AG04450 (cell line): ENCODE measurements around the gene ITGB7. TPM values are rescaled to one million over a fixed set of nuclear protein-coding genes. Genes with fewer than 3 reads are reported as not detected.

Experiments used
- CTCF ChIA-PET: fragments of 300-600, 350-600 bp; formaldehyde crosslinking; extraction: SDS; loops from one replicate; lab custom pipeline; 2022; ENCODE audit warnings: antibody characterized with exemption, inconsistent platforms; lab: Charles Lee
- POLR2A ChIA-PET: fragments of 350-600 bp; formaldehyde crosslinking; extraction: SDS; loops from one replicate; lab custom pipeline; 2021; ENCODE audit warnings: antibody characterized with exemption, inconsistent platforms; lab: Yijun Ruan, JAX
- DNase-seq: peaks from one replicate; pipeline ENCODE4 v3.0.0-alpha.2; 2011; ENCODE audit warnings: low read depth, low spot score
- H3K27ac ChIP-seq: one replicate; pipeline ENCODE4 v1.5.1; 2012; ENCODE audit warnings: low read depth, low read length, control low read depth
- H3K27me3 ChIP-seq: one replicate; pipeline ENCODE4 v1.6.0; 2012; ENCODE audit warnings: low read length; ENCODE audit not compliant: control insufficient read depth, insufficient read depth
- H3K4me3 ChIP-seq: 2 replicates; pipeline ENCODE4 v1.5.1; 2011; ENCODE audit warnings: mild to moderate bottlenecking, low read depth, low read length, control low read depth
- H3K9me3 ChIP-seq: 2 replicates; pipeline ENCODE4 v1.5.1; 2012; ENCODE audit warnings: low read length; ENCODE audit not compliant: control insufficient read depth, insufficient read depth
- CTCF ChIP-seq: IDR thresholded peaks from 2 replicates; pipeline ENCODE4 v1.5.1; 2011; ENCODE audit warnings: low read depth, low read length, control low read depth, inconsistent platforms
- polyA plus RNA-seq: library from polyadenylated mRNA; depleted of rRNA; stranded (reverse); fragments of >200 nt; gene quantifications from 2 replicates; pipeline ENCODE4 v1.2.3, GENCODE V29; 2011

ITGB7 gene
- polyA plus RNA-seq, 1 experiment = 0.15 TPM

DNA sequence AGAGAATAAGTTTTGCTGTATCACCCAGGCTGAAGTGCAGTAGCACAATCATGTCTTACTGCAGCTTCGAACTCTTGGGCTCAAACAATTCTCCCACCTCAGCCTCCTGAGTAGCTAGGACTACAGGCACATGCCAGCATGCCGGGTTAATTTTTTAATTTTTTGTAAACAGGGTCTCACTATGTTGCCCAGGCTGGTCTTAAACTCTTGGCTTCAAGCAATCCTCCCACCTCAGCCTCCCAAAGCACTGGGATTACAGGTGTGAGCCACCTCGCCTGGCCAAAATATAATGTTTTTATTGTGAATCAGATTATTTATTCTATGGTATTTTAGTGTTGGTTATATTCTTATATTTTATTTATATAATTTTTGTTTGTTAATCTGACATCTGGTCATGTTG, 30.3 kb downstream of the ITGB7 start:
- DNase-seq = no peak
- no peak for TF ChIP-seq CTCF
- Histone ChIP-seq H3K9me3 (no peaks in the 10 kb centered on the region), H3K27me3 (no peaks in the 10 kb centered on the region), H3K27ac (no peak overlapping the region), H3K4me3 (no peak overlapping the region)
- ChIA-PET CTCF (interaction anchor here (0.6 to 2.3 kb wide), 3 partner anchors 16 to 110 kb away, joined by 3 to 16 read pairs (median 3); no protein-coding TSS in a partner anchor), POLR2A (no interaction called here)

GRCh38 chr12:53174881-53175491, 32.1 kb downstream of the ITGB7 start:
- peak; percentile 35; the same call in 1 of the 2 replicates for TF ChIP-seq CTCF
- Histone ChIP-seq H3K9me3 (no peaks in the 10 kb centered on the region), H3K4me3 (no peak overlapping the region), H3K27me3 (no peaks in the 10 kb centered on the region), H3K27ac (no peak overlapping the region)
- ChIA-PET POLR2A (no interaction called here), CTCF (interaction anchor here (0.7 to 2.3 kb wide), 5 partner anchors 9 to 115 kb away, joined by 3 to 16 read pairs (median 3); no protein-coding TSS in a partner anchor)
- no peak for DNase-seq

GRCh38 chr12:53173085-53173715, 33.9 kb downstream of the ITGB7 start:
- Histone ChIP-seq H3K27ac (no peak overlapping the region), H3K4me3 (no peak overlapping the region), H3K9me3 (no peaks in the 10 kb centered on the region), H3K27me3 (no peaks in the 10 kb centered on the region)
- TF ChIP-seq CTCF = no peak
- ChIA-PET POLR2A (interaction anchor here (0.7 kb wide), 2 partner anchors 22 to 102 kb away, joined by 3 read pairs; no protein-coding TSS in a partner anchor), CTCF (interaction anchor here (0.7 to 4.2 kb wide), 2 partner anchors 14 to 249 kb away, joined by 3 to 47 read pairs; no protein-coding TSS in a partner anchor)
- no peak for DNase-seq

DNA sequence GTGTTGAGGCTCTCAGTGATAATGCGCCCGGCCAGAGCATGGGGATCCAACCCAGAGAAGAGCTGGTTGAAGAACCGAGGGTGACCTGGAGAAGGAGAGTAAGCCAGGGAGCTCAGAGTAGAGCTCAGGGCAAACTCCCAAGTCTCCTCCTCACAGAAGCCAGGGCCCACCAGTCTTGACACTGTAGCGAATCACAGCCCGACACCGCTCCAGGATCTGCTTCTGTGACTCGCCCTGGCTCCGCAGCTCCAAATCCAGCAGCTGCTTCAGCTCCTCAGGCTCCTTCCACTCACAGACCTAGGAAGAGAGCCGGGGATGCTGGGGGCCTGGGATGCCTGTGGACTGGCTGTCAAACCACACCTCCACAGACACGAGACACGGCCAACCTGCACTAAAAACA, 34.7 kb downstream of the ITGB7 start:
- DNase-seq = peak; percentile 45
- no peak for TF ChIP-seq CTCF
- peak overlapping the region; percentile 21 for H3K27ac ChIP-seq
- ChIA-PET POLR2A (interaction anchor here (0.7 to 1.5 kb wide), 4 partner anchors 8 to 93 kb away, joined by 3 to 4 read pairs (median 3); partner anchors contain the start of genes CSAD and SPRYD3), CTCF (interaction anchor here (4.2 kb wide), 1 partner anchor 13 kb away, joined by 47 read pairs; no protein-coding TSS in a partner anchor)
- H3K4me3 ChIP-seq = no peak overlapping the region
- H3K9me3 ChIP-seq = no peaks in the 10 kb centered on the region
- no peaks in the 10 kb centered on the region for H3K27me3 ChIP-seq
